Measurements from ENCODE around the gene NR2F6. TPM values are rescaled to one million over a fixed set of nuclear protein-coding genes. Genes with fewer than 3 reads are reported as not detected.

The NR2F6 gene
- total RNA-seq, 1 donor = 10.8 TPM

- no peak for DNase-seq (ENCODE audit: low read depth in 2 of 3, low spot score in 2 of 3)
Measured at GRCh38 chr19:17264641-17264979, 18.9 kb upstream of the NR2F6 start, which contains the start of gene USHBP1. TSS of gene USHBP1 (minus strand) at chr19:17264745. CDS start at chr19:17264299, 446 bp downstream.

DNA sequence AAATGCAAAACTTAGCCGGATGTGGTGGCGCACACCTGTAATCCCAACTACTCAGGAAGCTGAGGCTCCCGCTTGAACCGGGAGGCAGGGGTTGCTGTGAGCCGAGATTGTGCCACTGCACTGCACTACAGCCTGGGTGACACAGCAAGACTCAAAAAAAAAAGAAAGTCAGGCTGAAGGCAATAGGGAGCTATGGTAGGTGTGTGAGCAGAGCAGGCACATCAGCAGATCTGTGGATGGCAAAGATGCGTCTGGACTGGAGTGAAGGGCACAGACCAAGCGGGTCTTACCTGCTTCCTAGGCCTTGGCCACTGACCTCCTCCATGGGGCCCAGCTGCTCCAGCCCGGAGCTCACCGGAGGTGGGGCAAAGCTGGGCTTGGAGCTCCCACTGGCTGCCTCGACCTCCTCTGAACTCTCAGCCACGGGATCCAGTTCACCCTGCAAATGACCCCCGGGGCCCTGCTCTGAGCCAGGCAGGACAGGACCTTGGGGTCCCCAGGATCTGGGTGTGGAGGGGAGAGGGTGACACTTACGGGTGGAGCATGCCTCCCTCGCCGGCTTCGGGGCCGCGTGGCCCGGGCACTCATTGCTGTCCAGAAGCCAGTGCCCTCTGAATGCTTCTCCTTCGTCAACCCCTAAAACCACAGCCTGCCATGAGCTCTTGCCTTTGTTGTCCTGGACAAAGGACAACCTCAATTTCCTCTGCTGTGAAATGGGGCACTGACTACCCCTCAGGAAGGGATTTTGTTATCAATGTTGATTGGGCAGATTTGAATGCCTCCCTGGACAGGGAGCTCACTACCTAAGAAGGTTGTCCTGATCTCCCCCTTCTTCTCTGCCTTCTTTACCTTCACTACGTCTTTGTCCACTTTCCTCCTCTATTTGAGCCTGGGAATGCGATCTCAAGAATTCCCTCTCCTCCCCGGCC, 18.3 kb upstream of the NR2F6 start:
- no peak for DNase-seq (ENCODE audit: low read depth in 2 of 3, low spot score in 2 of 3)

DNA sequence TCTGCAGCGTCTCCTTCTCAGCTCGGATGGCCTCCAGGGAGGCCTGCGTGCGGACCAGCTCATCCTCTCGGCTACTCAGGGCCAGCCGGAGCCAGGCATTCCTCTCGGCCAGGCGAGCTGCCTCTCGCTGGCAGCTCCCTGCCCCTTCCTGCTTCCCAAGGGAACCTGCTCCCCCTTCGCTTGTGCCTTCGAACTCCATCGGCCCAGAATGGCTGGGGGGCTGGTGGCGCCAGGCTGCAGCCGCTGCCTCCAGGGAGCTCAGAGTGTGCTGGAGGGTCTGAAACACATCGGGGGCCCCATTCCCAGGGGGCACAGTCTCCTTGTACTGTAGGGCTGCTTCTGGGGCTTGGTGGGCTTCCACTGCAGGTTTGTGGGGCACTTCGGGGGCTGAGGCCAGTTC, 16.8 kb upstream of the NR2F6 start:
- DNase-seq (ENCODE audit: low read depth in 2 of 3, low spot score in 2 of 3) = no peak

GRCh38 chr19:17260842-17261325, 15.2 kb upstream of the NR2F6 start:
- peak; percentile 81 to 91 (median 85) for DNase-seq (ENCODE audit: low read depth in 2 of 3, low spot score in 2 of 3)

DNA sequence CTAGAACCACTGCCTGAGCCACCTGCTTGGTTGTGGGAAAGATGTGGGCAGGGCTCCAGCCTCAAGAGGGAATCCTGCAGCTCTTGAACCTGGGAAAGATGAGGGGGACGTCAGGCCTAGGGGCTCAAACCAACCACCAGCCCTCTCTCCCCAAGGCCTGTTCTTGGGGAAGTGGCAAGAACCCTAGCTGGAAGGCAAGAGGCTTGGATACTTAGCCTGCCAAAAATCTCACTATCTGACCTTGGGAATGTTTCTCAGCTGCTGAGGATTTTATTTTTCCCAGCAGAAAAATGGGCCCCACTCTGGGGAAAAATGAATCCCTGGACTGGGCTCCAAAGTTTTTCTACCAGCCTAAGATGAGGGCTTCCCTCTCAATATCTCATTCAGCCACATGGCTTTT, 14.2 kb upstream of the NR2F6 start:
- DNase-seq (ENCODE audit: low read depth in 2 of 3, low spot score in 2 of 3) = no peak

GRCh38 chr19:17259118-17259780, 13.5 kb upstream of the NR2F6 start:
- peak in 1 of 3 donors; percentile 38 for DNase-seq (ENCODE audit: low read depth in 2 of 3, low spot score in 2 of 3)

- no peak for DNase-seq (ENCODE audit: low read depth in 2 of 3, low spot score in 2 of 3)
Measured at GRCh38 chr19:17256130-17256529, 10.4 kb upstream of the NR2F6 start.

- DNase-seq (ENCODE audit: low read depth in 2 of 3, low spot score in 2 of 3) = no peak
Measured at GRCh38 chr19:17255150-17255621, 9.5 kb upstream of the NR2F6 start.

GRCh38 chr19:17254636-17255035, 8.9 kb upstream of the NR2F6 start:
- no peak for DNase-seq (ENCODE audit: low read depth in 2 of 3, low spot score in 2 of 3)

- DNase-seq (ENCODE audit: low read depth in 2 of 3, low spot score in 2 of 3) = no peak
Measured at GRCh38 chr19:17249887-17250548, 4.3 kb upstream of the NR2F6 start.

DNA sequence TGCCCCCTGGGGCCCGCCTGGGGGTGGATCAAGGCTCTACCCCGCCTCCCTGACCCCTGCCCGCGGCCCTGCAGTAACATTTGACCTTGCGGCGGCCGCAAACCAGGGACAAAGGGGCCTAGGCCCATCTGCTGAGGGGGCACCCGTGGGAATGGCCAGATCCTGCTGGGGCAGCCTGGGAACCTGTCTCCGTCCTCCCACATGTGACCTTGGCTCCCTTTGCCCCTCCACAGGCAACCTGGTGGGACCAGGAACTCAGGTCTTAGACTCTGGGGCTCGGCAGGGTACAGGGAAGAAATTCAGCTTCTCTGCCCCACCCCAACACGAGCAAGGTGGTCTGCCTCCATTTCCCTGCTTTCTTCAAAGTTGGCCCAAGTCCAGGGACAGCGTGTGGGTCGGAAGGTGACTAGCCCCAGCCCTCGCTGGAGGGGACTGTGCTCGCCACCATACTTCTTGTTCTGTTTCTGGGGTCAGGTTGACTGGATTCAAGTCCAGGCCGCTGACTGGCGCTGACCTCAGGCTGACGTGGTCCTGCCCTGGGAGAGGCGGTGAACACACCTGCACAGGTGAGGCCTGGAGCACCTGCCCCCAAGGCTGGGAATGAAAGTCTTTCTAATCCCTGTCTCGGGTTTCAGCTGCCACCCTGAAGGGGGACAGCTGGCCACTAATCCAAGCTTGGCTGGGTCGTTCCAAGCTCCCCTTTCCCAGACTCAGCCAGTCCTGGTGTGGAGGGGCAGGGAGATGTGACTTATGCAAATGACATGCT, 2.5 kb upstream of the NR2F6 start:
- no peak for DNase-seq (ENCODE audit: low read depth in 2 of 3, low spot score in 2 of 3)

DNA sequence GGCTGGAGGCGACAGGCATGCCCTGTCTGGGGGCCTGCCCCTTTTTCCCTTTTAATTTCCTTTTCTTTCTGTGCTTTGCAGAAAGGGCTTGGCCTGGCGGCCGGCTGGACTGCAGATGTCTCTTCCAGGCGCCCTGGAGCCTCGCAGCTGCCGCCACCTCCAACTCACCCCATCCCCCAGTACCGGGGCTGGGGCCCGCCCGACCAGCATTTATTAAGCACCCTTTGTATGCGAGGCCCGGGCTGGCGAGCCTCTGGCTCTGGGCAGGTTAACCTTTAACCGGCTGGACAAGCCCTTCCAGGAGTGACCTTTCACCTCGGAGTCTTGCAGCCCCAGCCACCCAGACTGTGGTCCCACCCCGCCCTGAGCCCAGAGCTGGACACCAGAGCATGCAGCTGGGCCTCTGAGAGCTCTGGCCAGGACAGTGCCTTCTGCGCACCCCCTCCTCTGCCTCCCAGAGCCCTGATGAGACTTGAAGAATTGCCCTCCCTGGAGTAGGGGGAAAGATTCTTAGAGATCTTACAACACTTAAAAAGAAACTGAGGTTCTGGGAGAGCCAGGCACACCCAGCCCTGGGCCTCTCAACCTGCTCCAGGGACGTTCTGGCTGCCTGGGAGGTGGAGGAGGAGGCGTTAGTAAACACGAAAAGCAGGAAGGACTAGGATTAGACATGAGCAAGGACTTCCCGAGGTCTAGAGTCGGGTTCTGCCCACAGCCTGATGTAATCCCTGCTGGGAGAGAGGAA, 1.1 kb upstream of the NR2F6 start:
- no peak for DNase-seq (ENCODE audit: low read depth in 2 of 3, low spot score in 2 of 3)

DNA sequence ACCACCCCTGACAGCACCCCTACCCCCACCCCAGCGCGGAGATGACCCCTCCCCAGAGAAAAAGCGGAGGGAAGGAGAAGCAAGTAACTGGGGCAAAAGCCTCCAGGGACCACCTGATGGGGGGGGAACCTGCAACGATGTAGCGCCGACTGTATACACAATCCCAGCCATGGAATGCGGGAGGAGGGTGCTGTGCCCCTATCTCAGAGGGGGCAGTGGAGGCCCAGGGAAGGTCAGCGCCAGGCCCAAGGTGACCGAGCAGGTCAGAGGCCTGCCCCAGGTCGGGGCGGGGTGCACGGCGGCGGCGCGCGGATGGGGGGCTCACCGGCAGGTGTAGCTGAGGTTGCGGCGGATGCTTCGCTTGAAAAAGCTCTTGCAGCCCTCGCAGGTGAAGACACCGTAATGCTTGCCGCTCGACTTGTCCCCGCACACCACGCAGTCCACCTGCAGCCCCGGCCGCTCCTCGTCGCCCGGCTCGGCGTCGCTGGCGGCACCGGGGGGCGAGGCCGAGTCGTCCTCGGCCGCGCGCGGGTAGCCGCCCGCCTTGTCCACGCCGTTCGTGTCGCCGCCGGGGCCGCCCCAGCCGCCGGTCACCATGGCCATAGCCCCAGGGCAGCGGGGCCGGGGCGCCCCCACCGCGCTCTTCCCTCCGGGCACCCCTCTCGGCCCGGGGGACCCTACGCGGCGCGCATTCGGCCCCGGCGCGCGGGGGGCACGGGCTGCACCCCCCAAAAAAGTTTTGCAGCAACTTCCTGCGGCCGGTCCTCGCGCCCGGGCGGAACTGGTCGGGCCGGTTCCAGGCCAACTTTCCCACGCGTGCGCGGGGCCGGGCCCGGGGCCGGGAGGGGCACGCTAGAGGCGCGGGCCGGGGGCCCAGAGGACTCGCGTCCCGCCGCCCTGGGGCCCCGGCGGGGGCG, 843 bp downstream of the NR2F6 start:
- no peak for DNase-seq (ENCODE audit: low read depth in 2 of 3, low spot score in 2 of 3)

DNA sequence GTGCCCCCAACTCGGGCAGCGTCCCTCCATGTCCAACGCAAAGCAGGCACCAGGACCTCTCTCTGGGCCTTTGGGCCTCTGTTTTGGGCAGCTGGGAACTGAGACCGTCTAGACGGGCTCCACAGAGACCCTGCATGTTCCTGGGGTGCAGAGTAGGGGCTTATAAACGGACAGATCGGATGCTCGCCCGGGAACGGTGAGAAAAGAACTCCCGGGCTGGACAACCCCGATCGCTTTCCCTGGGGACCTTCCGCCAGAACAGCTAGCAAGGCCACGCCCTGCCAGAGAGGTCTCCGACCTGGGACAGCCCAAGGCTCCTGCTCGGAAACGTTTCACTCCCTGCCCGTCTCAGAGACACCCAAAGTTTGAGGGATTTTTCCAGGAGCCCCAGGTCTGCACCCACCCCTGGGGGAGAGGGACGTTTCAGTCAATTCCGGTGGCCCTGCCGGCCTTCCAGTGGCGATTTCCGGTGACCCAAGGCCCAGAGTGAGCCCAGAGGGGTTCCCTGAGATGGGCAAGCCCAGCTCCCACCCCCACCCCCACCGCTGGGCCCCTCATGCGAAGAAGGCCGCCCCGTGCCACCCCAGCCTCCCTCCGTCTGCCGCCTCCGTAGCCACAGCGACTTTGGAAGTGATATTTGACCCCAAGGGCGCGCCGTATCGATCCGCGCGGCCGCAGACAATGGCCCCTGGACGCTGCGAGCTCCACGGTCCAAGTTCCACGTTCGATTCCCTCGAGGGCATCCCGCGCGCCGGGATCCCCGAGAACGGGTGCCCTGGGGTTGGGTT, 1.7 kb downstream of the NR2F6 start:
- no peak for DNase-seq (ENCODE audit: low read depth in 2 of 3, low spot score in 2 of 3)

DNA sequence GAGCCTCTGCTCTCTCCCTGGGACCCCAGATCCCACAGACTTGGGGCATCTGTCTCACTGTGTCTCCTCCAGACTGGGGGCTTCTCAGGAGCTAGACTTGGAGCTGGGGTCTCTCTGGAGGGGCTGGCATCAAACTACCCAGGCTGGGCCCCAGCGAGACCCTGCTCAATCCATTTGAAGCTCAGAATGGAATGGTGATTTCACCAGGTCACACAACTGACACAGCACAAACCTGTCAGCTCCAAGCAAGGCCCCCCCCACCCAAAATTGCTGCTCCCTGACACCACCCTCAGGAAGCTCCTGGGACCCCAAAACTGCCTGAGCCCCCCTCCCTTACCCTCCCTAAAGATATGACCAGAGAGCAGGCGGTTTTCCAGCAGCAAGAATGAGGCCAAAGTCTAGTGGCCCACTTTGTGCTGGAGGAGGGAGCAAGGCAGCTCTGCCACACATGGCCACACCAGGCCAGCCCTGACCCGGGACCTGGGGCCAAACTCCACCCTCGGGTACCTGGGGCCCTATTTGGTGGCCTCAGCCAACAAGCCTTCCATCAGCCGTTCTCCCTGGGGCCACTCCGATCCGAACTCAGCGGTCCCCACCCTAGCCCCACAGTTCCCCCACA, 2.4 kb downstream of the NR2F6 start:
- no peak for DNase-seq (ENCODE audit: low read depth in 2 of 3, low spot score in 2 of 3)

DNA sequence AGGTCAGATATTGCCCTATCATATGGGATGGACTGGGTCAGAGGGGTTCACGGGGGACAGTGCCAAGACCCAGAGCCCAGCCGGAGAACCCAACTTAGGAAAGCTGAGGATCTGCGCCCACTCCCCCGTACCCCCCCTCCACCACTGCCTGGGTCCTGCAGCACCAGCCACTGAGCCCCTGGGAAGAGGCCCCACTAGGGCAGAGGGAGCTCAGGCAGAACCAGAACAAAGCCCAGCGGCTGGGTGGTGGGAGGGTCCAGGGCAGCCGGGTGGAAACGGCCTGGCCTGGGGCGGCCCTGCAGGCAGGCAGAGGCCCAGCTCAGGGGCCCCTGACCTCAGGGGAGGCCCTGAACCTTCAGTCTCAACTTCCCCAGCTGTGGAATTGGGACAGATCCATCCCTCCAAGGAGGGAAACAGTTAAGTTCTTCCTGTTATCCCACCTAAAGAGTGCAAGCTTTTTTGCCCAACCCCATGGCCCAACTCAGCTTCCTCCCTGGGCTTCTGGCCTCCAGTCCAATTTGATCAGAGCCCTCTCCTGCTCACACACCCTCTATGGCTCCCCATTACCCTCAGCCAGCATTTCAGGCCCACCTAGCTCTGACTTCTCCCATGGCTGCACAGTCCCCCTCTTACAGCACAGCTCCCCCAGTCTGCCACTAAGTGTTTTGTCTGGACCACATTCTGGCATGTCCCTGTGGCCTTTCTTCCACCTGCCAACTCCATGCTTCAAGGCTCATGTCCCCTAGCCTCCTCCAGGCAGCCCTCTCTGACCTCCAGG, 3.1 kb downstream of the NR2F6 start:
- no peak for DNase-seq (ENCODE audit: low read depth in 2 of 3, low spot score in 2 of 3)

Data from hematopoietic multipotent progenitor cell (in vitro differentiated cells).